ENCODE measurements around the gene PTPRB.

The PTPRB gene

DNA sequence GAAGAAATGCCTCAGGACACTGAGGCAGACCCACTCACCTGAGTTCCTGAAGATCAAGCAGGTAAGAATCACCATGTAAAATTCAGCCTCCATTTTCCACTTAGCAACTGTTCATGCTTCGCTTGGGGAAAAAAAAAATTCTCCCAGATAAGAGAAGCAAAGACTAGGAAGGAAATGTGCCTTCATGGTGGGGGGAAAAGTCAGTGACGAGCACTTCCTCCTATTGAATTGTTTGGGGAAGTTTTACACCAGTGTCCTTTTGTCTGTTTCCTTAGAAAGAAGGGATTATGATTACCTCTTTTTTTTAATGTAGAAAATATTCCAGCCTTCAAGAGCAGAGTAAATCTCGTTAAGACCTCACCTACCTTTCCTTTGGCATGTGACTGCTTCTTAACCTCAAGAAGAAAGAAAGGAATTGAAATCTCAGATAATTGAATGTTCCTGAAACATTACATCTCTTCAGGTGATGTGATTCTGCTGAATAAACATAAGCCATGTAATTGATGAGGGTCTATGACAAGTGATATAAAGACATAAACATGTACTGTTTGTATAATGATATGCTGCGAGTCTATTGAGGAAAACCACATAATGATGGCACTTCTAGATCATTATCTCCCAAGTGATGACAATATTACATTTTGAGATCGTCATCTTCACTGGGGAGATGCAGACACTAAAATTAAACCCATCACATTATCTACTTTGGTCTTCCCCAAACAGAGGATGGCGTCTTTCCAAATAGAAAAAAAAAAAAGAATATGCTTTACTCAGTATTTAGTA is at the start of gene PTPRB:
Gene PTPRB, minus strand, starts transcription at position 127 of the 783 bp plus-strand sequence. Its CDS starts 34 bp downstream, at position 93.
- FAIRE-seq: no peak

DNA sequence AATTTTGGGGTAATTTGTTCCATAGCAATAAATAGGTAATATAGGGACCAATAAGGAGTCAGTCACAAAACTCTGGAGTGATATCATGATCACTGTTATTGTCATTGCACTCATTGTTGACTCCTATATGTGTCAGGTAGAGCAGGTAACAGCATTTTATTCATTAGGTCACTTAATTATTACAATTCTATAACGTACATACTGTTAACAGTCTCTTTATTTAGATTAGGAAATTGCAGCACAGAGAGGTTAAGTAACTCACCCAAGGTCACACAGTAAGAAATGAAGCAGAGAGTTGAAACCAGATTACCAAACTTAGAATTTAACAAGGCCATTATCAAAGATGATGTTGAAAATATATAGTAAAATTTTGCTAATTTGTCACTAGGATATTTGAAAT is 49.7 kb upstream of the PTPRB start:
- FAIRE-seq: no peak

DNA sequence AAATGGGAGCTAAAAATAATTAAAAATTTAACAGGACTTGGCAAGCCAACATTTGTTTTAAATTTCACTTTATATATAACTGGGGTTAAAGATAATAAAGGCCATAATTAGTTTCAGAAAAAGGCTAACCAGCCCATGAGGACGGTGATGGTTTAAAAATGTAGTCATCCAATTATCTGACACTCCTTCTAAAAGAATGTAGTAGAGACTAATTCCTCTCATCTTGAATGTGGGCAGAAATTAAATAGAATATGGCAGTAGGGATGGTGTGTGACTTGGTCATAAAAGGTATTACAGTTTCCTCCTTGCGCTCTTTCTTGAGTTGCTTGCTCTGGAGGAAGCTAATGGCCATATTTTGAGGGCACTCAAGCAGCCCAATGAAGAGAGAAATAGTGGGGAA is 49.1 kb upstream of the PTPRB start:
- FAIRE-seq: no peak

DNA sequence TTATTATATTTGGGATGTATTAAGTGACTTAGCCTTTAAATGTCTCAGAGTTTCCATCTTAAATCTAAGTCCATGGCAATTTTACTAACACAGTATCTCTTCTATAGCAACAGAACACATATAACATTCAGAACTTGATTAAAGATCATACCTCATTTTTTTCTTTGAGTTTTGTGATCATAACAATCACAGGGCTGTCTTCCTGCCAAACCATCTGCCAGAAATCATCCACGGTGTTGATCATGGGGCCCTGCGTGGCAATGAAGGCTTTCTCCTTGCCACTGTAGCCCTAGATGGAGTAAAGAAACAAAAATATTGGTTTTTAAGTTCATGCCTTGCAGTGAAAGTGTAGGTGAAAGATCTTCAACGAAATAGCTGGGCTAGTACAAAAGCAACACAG is 46.7 kb upstream of the PTPRB start:
- FAIRE-seq: no peak

DNA sequence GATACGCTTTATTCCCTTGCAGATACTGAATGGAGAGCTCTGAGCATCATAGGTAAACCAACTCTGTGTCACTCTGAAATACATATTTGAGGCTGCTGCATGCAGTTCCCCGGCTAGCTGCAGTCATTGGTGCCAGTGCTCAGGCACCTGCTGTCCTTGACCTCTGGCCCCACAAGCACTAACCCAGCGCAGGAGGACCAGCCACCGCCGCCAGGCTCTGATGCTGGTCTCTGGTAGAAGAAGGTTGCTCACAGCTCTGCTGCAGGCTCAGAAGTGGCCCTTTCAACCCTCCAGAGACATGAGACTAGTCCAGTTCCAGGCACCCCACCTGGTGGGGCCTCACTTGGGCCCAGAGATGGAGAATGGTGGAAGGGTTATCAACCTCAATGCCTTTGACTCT is 34.5 kb upstream of the PTPRB start:
- no peak for FAIRE-seq

DNA sequence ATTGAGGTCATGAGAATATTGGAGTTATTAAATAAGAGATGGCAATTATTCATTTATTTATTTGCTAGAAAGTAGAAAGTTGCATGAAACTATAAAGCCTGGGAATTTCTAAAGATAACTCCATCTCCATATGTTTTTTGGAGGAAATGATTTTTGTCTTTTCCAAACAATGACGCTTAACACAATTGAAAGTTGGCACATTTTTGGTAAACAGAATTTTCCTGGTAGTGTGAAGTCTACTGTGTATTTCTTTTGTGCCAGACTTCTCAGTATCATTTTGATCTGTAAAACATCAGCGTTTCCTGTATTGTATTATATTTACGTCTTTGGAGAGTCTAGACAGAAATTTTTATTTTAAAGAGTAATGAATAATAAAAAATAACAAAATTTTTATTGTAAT is 33.7 kb upstream of the PTPRB start:
- no peak for FAIRE-seq

DNA sequence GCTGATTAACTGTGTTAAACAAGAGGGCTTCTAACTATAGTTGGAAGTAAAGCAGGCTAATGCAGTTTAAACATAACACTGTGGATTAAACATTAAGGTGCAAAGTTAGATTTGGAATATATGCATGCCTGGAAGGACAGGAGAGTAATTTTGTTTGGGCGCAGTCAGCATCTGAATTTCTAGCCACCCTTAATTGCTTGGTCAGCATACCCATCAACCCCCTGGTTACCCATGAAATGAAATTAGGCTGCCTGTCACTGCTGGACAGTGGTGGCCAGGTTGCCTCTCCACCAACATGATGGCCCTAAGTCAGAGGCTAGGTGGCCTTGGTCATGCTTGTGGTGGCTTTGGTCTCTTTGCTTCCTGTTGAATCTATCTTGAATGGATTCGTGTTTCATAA is 30.0 kb upstream of the PTPRB start:
- no peak for FAIRE-seq

DNA sequence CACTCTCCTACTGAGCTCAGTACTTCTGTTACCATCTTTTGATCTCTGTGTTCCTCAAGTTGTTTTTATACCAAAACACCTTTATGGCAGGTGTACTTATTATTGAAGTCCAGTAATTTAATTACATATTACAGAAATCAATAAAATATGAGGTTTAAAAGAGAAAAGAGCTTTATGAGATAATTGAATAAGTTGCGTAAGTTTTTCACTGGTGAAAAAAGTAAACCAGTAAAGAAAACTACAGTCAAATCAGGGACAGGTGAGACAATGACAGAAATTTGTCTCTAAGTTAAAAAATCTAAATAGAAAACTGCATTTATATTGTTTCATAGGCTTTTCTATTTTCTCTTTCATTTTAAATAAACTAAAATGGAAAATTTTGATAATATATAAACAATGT is 29.1 kb upstream of the PTPRB start:
- no peak for FAIRE-seq

DNA sequence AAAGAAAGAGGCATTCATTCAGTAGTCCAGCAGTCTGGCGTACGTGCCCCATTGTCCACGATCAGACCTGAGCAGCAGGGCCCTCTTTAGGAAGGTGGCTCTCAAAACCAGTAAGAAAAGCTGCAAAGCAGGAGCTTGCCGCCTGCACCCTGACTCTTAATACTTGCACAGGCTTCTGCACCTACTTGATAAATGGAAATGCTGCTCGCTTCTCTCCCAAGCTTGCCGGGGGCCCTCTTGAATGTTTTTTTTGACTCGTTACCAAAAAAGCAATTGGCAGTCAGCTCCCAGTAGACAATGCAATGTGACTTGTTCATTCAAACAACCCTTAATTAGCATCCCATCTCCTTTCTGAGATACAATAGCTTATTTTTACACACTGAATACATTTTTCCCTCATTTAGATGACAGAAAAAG is 27.2 kb upstream of the PTPRB start:
- FAIRE-seq: no peak

DNA sequence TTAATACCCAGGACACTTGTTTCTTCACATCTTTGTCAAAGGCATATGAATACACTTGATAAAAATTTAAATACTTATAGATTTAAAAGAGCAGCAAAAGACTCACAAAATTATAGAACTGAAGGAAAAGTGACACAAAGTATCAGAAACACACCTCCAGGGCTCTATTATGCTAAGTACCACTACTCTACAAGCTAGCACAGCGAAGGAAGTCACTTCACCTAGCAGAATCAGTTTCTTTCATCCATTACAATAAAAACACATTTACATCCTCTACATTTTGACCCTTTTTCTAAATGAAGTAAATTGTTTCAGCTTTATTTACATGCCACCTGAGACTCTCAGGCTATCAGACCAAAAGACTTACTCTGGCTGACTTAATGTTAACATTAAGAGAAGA is 26.6 kb upstream of the PTPRB start:
- no peak for FAIRE-seq

DNA sequence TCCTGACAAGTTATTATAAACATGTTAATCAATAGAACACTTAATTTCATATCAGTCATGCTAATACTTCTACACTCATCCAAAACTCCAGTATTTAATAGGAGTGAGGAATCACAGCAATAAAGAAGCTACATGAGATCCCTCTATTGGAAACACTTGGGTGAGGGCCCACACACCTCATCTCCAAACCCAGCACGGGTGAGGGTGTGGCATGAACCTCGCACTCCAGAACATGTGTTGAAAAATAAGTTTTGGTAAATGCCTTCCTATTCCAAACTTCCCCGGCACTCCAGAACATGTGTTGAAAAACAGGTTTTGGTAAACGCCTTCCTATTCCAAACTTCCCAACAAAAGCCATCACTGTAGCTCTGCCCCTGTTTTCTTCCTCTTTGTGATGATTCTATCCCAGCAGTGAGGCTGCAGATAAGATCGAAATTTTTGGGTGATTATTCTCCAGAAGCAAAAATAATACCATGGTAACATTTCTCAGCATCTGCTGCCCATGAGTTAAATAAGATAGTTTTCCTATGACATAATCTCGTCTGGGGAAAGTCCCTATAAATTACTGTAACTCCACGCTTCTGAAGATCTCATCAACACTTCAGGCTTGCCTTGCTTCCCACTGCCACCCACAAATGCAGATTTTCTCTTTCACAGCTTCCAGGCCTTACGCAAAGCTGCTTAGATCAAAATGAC is 24.4 kb upstream of the PTPRB start:
- no peak for FAIRE-seq

DNA sequence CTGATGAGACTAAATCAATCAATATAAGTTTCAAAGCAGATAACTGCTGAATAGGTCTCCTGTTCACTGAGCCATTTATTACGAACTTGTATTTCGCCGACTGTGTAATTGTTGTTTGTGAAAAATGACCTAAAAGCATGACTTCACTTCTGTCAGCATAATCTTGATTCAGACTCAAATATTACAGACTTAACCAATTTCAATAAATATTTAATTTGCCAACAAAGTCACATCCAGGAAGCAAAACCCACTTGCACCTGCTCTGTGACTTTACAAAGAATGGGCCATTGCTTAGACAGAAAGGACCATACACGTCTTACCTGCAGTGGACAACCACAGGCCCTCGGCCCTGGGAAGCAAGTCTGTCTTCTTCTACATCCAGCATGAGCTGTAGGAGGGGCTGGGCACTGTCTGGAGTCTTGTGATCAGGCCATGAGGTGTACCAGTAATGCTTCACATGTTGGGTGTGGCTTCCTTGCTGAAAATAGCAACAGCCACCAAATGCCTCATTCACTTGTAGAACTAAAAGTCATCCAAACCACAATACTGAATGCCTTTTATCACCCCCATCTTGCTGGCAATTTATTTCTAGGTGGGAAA is 23.5 kb upstream of the PTPRB start:
- FAIRE-seq: no peak

DNA sequence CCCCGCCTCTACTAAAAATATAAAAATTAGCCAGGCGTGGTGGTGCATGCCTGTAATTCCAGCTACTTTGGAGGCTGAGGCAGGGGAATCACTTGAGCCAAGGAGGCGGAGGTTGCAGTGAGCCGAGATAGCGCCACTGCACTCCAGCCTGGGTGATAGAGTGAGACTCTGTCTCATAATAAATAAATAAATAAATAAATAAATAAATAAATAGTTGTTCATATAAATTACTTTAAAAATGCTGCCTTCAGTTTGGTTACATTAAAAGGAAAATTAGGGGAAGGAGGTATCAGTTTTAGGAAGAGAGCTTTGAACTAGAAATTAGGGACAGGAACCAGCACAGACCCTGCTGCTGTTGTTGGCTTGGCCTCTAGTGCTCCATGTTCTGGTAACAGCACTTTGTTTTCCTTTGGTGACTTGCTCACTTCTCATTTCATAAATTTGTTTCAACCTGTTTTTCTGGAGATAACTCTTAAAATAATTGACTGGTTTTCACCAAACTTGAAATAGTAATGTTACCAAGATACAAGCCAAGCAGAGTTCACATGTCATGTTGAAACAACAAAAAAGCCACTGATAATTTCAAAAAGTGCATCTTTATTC is 22.9 kb upstream of the PTPRB start:
- FAIRE-seq: no peak

DNA sequence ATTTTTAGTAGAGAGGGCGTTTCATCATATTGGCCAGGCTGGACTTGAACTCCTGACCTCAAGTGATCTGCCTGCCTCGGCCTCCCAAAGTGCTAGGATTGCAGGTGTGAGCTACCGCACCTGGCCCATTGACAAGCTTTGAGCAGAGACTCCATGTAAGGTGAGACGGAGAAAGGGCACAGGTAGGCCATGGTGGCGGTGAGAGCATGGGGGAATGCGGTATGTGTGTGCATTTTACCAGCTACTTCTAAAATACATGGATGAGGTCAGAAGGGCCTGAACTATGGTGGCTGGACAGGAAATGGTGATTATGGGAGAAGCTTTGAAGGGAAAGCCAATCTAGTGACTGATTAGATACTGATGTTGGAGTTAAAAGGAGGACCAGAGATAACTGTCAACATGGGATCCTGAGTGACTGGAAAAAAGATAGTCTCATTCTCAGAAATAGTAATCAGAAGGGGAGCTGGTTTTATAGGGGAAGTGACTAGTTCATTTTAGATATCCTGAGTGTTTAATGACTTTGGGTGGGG is 21.9 kb upstream of the PTPRB start:
- no peak for FAIRE-seq

DNA sequence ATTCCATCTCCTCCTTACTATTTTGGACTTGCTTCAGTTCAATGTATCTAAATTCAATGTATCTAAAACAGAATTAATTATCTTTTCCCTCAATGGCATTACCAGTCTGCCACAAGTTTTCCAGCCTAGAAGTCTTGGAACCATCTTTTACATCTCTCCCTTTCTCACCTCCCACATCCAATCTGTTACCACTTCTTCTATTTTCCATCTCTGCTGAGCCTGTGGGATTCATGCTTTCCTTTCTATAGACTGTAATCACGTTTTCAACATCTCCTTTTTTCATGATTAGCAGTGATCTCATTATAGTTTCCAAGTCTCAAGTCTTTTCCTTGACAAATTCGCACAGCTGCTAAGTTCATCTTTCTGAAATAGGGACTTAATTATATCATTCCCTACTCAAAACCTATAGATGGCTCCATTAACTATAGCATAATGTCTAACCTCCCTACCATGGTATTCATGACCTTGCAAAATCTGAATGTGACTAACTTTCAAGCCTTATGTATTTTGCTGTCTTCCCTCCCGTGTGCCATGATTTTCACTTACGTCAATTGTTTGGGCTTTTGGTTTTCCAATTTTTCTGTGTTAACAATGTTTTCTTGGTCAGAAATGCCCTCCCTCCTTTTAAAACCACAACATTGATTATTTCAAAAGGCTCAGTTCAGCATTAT is 20.5 kb upstream of the PTPRB start:
- FAIRE-seq: no peak

DNA sequence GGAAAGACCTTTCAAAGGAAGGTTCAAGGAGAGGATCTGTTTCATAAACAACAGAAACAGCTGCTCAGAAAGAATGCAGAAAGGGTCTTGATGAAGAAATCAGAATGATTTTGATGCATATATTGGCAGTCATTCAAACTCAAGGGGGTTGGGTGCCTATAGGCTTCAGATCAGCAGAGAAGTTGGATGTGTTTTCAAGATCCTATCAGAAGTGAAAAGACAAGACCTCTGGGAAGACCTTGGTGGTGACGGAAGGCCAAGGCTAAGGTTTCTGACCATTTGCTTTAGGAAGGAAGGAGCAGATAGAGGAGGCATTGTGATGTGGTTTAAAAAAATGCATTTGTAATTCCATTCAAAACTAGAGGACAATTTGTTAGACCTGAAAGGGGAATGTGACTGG is 15.2 kb upstream of the PTPRB start:
- no peak for FAIRE-seq

DNA sequence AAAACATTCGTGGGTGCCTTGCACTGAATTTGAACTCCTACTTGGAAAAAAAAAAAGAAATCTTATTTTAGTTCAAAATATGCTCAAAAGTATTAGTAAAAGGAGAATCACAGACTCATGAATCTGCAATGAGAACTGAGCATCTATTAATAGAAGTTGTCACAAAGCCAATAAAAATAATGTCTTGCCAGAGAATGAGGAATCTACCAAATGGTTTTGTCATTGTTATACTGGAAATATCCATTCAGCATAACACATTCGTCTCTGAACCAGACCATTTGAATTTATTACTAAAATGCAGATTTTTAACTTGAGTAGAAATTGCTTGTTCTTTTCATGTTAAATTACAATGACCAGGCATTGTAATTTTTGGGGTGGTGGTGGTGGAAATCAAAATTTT is 11.6 kb upstream of the PTPRB start:
- no peak for FAIRE-seq

DNA sequence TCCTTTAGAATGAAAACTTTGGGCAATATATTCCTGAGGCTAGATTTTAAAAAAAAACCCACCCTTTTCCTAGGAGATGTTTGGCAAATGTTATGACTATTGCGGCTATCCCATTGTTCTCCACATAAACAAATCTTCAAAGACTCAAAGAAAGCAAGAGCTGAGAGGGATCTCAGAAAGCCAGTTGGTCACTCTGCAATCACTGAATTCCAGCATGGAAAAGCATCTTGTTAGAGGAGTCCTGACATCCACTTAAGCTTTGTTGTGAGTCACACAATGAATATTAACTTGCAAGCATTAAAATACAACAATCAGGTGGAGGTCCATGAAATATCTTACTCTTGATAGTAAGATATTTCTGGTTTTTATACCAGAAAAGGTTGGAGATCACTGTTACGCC is 11.0 kb upstream of the PTPRB start:
- FAIRE-seq: no peak

DNA sequence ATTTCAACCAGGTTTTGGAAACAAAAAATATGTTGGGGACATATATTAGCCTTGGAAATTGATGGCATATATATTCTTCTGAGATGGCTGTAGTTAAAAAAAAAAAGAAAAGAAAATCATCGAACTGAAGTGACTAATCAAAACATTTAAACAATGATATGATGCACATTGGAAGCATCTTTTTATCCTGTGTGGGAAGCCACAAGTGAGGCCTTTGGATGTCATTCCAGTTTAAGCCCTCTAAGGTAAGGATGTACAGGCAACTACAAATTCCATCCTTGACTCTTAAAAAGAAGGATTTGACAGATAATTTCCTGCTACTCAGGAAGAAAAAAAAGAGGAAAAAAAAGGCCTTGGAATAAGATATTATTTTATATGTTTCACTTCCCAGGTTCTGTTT is 9.6 kb upstream of the PTPRB start:
- no peak for FAIRE-seq

DNA sequence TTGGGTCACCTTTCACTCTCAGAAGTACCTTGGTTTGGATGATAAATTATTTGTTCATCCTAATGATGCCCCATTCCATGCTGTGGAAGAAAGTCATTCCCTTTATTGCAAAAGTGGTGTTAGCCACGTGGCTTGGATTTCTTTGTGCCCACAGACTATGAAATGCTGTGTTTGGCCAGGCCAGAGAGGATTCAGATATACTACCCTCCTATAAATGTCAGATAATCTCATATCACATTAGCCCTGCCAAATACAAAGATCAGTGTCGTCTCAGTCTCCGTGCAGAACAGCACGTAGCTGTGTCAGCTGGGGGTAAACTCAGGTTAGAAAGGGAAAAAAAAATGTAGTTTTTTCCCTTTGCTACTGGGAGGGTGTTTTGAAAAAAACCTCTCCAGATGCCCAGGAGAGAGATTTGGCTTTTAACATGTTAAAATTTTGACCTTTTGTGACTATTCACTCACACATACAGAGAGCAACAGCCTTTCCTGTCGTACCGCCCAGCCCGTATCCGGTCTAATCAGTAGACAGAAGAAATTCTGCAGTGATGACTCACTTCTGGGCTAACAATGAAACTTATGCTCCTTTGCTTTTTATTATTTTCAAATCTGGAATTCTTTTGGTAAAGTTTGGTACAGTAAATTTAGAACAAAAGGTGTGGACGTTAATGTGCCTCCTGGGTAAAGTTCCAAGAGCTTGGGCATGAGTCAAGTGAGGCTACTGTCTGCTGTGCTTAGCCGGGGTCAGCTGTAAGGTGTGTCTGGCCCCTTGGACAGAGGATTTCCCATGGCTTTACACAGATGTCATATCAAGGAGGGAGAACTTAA is 8.5 kb upstream of the PTPRB start:
- peak; percentile 89 for FAIRE-seq

DNA sequence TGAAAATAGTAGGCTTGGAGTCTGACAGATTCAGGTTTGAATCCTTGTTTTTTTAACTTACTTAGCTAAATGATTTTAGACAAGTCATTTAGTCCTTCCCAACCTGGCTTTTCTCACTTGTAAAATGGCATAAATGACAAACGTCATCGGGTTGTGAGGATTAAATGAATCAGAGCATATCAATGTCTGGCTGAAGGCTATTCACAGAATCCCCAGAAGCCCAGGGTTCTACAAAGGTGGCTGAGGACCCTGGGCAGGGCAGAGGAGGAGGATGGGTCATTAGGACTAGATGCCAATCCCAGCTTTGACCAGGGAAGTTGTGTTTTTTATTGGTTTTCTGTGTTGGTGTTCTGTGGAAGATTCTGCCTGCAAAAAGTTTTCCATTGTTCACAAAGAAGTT is 7.6 kb upstream of the PTPRB start:
- FAIRE-seq: no peak

DNA sequence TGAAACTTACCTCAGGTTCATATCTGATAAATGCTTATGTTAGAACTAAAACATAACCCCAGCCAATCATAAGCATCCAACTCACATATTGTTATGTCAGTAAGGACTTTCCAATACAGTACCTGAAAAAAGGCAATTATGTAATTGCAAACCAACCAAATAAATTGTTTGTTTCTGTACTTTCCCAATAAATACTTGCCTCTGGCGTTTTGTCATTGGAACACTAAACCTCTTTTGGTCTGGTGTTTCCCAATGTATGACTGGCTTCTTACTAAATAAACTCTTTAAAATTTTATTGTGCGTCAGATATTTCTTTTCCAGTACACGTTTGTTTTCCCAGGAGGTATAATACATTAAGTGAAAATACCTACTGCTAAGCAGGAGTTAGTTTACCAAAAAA is 6.7 kb upstream of the PTPRB start:
- no peak for FAIRE-seq
